Trophoblast cell (in vitro differentiated cells and primary cell): Measurements from ENCODE around the gene ALDH2.
"Not testable (repeated sequence)": the region's sequence is repeated elsewhere in the genome, so short reads cannot be mapped to it uniquely, and the experiment has no call there.

ENCODE experiments used
- DNase-seq, 2 donors: peaks; one replicate each; pipeline ENCODE4 v3.0.0-alpha.2; 2016
- H2AFZ ChIP-seq: 2 replicates; pipeline ENCODE4 v1.6.1; 2013; ENCODE audit warnings: low read length, moderate library complexity, mild to moderate bottlenecking; ENCODE audit not compliant: insufficient read depth, poor library complexity
- H2AK5ac ChIP-seq: 2 replicates; pipeline ENCODE4 v1.6.1; 2013; ENCODE audit warnings: mild to moderate bottlenecking, low read length
- H2BK120ac ChIP-seq: 2 replicates; pipeline ENCODE4 v1.6.1; 2013; ENCODE audit warnings: low read length, mild to moderate bottlenecking, moderate library complexity; ENCODE audit not compliant: insufficient read depth, poor library complexity
- H2BK12ac ChIP-seq: 2 replicates; pipeline ENCODE4 v1.6.1; 2013; ENCODE audit warnings: mild to moderate bottlenecking, low read length, moderate library complexity
- H2BK5ac ChIP-seq: 2 replicates; pipeline ENCODE4 v1.6.1; 2013; ENCODE audit warnings: low read length, low read depth, moderate library complexity, mild to moderate bottlenecking; ENCODE audit not compliant: poor library complexity
- H3K14ac ChIP-seq: 2 replicates; pipeline ENCODE4 v1.6.1; 2013; ENCODE audit warnings: mild to moderate bottlenecking, low read length
- H3K18ac ChIP-seq: 2 replicates; pipeline ENCODE4 v1.6.1; 2013; ENCODE audit warnings: mild to moderate bottlenecking, low read length
- H3K23ac ChIP-seq: 2 replicates; pipeline ENCODE4 v1.6.1; 2013; ENCODE audit warnings: low read length
- H3K27ac ChIP-seq: 2 replicates; pipeline ENCODE4 v1.5.1; 2013; ENCODE audit warnings: low read depth, mild to moderate bottlenecking, inconsistent platforms, low read length, moderate library complexity
- H3K27me3 ChIP-seq: 2 replicates; pipeline ENCODE4 v1.6.1; 2013; ENCODE audit warnings: inconsistent platforms, mild to moderate bottlenecking, low read length, moderate library complexity; ENCODE audit not compliant: insufficient read depth
- H3K36me3 ChIP-seq, 2 experiments: 1 replicate in 1 of 2; 2 replicates in 1 of 2; pipeline ENCODE4 v1.6.1; 2013; ENCODE audit warnings: low read length in 2 of 2, mild to moderate bottlenecking in 2 of 2, moderate library complexity in 1 of 2; ENCODE audit not compliant: insufficient read depth in 2 of 2, control insufficient read depth in 1 of 2
- H3K4ac ChIP-seq: 2 replicates; pipeline ENCODE4 v1.6.1; 2013; ENCODE audit warnings: low read depth, mild to moderate bottlenecking, low read length, moderate library complexity
- H3K4me1 ChIP-seq, 2 experiments: 1 replicate in 1 of 2; 2 replicates in 1 of 2; pipeline ENCODE4 v1.6.1; 2013; ENCODE audit warnings: low read length in 2 of 2, mild to moderate bottlenecking in 2 of 2, moderate library complexity in 1 of 2; ENCODE audit not compliant: insufficient read depth in 2 of 2, control insufficient read depth in 1 of 2
- H3K4me2 ChIP-seq: 2 replicates; pipeline ENCODE4 v1.6.1; 2013; ENCODE audit warnings: inconsistent platforms, mild to moderate bottlenecking, low read length, moderate library complexity
- H3K4me3 ChIP-seq: 2 replicates; pipeline ENCODE4 v1.5.1; 2013; ENCODE audit warnings: mild to moderate bottlenecking, low read depth, low read length, inconsistent platforms
- H3K79me1 ChIP-seq: one replicate; pipeline ENCODE4 v1.6.1; 2013; ENCODE audit warnings: low read length
- H3K79me2 ChIP-seq: 2 replicates; pipeline ENCODE4 v1.6.1; 2013; ENCODE audit warnings: low read length, mild to moderate bottlenecking; ENCODE audit not compliant: control insufficient read depth, insufficient read depth, poor library complexity
- H3K9ac ChIP-seq: 2 replicates; pipeline ENCODE4 v1.6.1; 2013; ENCODE audit warnings: mild to moderate bottlenecking, low read length
- H3K9me3 ChIP-seq: 2 replicates; pipeline ENCODE4 v1.6.1; 2013; ENCODE audit warnings: low read depth, mild to moderate bottlenecking, control low read depth, inconsistent platforms, low read length; ENCODE audit not compliant: insufficient read depth
- H4K12ac ChIP-seq: 2 replicates; pipeline ENCODE4 v1.6.1; 2013; ENCODE audit warnings: low read depth, mild to moderate bottlenecking, low read length, moderate library complexity
- H4K8ac ChIP-seq: 2 replicates; pipeline ENCODE4 v1.6.1; 2013; ENCODE audit warnings: low read depth, mild to moderate bottlenecking, low read length, moderate library complexity
- H4K91ac ChIP-seq: one replicate; pipeline ENCODE4 v1.6.1; 2013; ENCODE audit warnings: low read depth, mild to moderate bottlenecking, low read length, moderate library complexity
- WGBS: extraction: QIAGEN DNeasy Blood & Tissue Kit; methylation state at CpG from one replicate; pipeline ENCODE4 v1.1.7; 2013; ENCODE audit warnings: missing lambda C conversion rate; ENCODE audit not compliant: insufficient read length, insufficient coverage; ENCODE audit errors: extremely low coverage; 5-methylcytosine and 5-hydroxymethylcytosine counted together

The ALDH2 gene

DNA sequence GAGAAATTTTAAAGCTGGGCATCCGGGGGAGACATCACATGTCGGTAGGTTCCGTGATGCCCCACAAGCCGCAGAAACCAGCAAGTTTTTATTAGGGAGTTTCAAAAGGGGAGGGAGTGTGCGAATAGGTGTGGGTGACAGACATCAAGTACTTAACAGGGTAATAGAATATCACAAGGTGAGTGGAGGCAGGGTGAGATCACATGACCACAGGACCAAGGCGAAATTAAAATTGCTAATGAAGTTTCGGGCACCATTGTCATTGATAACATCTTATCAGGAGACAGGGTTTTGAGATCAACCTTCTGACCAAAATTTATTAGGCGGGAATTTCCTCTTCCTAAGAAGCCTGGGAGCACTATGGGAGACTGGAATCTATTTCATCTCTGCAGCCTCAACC is 54.1 kb downstream of the ALDH2 start:
- not testable (repeated sequence) for H4K12ac ChIP-seq, H3K79me2 ChIP-seq, H3K18ac ChIP-seq, H4K91ac ChIP-seq, H4K8ac ChIP-seq, H2BK5ac ChIP-seq, H2BK120ac ChIP-seq, H3K9ac ChIP-seq, H2AFZ ChIP-seq, H2BK12ac ChIP-seq, H3K4me2 ChIP-seq, H3K23ac ChIP-seq, H3K14ac ChIP-seq, DNase-seq, H3K4me3 ChIP-seq, H2AK5ac ChIP-seq, H3K9me3 ChIP-seq, H3K36me3 ChIP-seq, H3K27me3 ChIP-seq, H3K4ac ChIP-seq
- H3K27ac ChIP-seq: peak overlapping the region; percentile 70
- no CpG with 5 or more reads among the region's 8 CpGs for WGBS
- H3K4me1 ChIP-seq: peaks cover 4 to 15% of the 10 kb centered on the region in 2 experiments
- peaks cover 26% of the 10 kb centered on the region for H3K79me1 ChIP-seq

DNA sequence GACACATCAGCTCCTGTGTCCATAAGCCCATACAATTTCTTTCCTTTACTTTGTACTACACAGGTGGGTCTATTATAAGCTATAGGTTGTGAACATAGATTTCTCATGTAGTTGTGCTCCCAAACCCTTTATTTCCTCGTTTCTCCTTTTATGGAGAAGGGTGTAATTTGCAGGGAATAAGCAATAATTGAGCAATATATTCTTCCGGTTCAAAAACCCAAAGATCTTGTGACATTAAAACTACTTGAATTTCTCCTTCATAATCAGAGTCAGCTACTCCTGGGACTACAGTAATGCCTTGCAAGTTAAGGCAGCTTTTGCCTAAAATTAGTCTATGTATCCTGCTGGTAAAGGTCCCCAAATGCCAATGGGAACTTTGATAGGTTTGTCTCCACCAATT is 56.2 kb downstream of the ALDH2 start:
- Histone ChIP-seq H3K4ac (no peak overlapping the region), H3K4me2 (no peak overlapping the region), H4K8ac (no peak overlapping the region), H3K79me1 (peaks cover 25% of the 10 kb centered on the region), H3K27ac (peak overlapping the region; percentile 88), H2BK120ac (peak overlapping the region; percentile 91), H2AK5ac (no peak overlapping the region), H3K9ac (no peak overlapping the region), H3K79me2 (peaks cover 2% of the 10 kb centered on the region), H3K18ac (no peak overlapping the region), H3K27me3 (no peaks in the 10 kb centered on the region), H3K4me3 (no peak overlapping the region), H4K91ac (peak overlapping the region; percentile 92), H3K36me3 (no peaks in the 10 kb centered on the region), H2BK5ac (peak overlapping the region; percentile 81), H2BK12ac (no peak overlapping the region), H3K9me3 (peaks cover 1% of the 10 kb centered on the region), H3K23ac (no peak overlapping the region), H3K4me1 (peaks cover 4 to 15% of the 10 kb centered on the region in 2 experiments), H4K12ac (no peak overlapping the region), H2AFZ (no peak overlapping the region), H3K14ac (peak overlapping the region; percentile 75)
- no peak for DNase-seq
- WGBS: no CpG with 5 or more reads among the region's 2 CpGs

DNA sequence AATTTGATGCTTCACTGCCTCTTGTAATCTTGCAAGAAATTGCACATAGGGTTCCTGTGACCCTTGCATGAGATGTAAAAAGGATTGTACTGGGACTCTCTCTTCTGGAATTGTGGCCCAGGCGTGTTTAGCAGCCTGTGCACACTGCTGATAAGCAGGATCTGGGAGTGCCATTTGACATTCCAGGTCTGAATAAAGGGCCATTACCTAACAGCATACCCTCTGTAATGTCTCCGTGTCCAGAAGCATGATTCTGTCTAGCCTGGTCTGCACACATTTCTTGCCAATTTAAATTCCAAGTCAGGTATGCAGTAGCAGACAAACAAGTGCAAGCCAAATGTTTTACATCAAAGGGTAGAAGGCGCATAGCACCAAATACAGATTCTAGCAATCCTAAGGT is 57.2 kb downstream of the ALDH2 start:
- peaks cover 24% of the 10 kb centered on the region for H3K79me1 ChIP-seq
- H3K4ac ChIP-seq: no peak overlapping the region
- no peaks in the 10 kb centered on the region for H3K36me3 ChIP-seq
- H3K27me3 ChIP-seq: no peaks in the 10 kb centered on the region
- no CpG with 5 or more reads among the region's 3 CpGs for WGBS
- H4K8ac ChIP-seq: no peak overlapping the region
- H3K4me2 ChIP-seq: no peak overlapping the region
- H3K4me1 ChIP-seq: peaks cover 4 to 11% of the 10 kb centered on the region in 2 experiments
- H3K79me2 ChIP-seq: peaks cover 1% of the 10 kb centered on the region
- H2BK120ac ChIP-seq: no peak overlapping the region
- H3K27ac ChIP-seq: peak overlapping the region; percentile 88
- peaks cover 3% of the 10 kb centered on the region for H3K9me3 ChIP-seq
- H4K12ac ChIP-seq: no peak overlapping the region
- H4K91ac ChIP-seq: no peak overlapping the region
- H3K23ac ChIP-seq: no peak overlapping the region
- no peak overlapping the region for H3K9ac ChIP-seq
- no peak overlapping the region for H2AFZ ChIP-seq
- H2AK5ac ChIP-seq: no peak overlapping the region
- H3K14ac ChIP-seq: no peak overlapping the region
- no peak overlapping the region for H2BK12ac ChIP-seq
- DNase-seq: peak; percentile 91 to 96
- no peak overlapping the region for H3K18ac ChIP-seq
- H3K4me3 ChIP-seq: no peak overlapping the region
- H2BK5ac ChIP-seq: peak overlapping the region; percentile 81

DNA sequence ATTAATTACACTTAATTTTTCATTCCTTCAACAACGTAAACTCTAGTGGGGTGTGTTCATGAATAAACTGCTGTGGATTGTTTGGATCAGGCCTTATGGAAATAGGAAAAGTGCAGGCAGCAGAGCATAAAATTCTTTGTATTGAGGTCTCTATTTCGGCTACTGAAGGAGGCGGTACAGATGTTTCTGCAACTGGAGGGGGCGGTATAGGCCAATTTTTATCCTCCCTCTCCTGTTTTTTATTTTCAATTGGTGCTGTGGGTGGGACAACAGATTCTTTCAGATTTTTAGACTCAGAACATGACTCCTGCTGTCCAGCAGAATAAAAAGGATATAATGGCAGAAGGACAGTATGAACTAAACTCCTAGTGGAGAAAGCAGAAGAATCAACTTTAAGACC is 57.6 kb downstream of the ALDH2 start:
- H4K91ac ChIP-seq: not testable (repeated sequence)

More for the DNA sequence above, 57.6 kb downstream of the ALDH2 start:
- H4K12ac ChIP-seq, H2AK5ac ChIP-seq, H3K27me3 ChIP-seq, H3K14ac ChIP-seq, H2AFZ ChIP-seq, H2BK12ac ChIP-seq, H3K4me3 ChIP-seq, H4K8ac ChIP-seq, H3K79me2 ChIP-seq, H3K36me3 ChIP-seq, H3K4me1 ChIP-seq, H3K4ac ChIP-seq, H3K9me3 ChIP-seq, H3K9ac ChIP-seq, H3K23ac ChIP-seq, H3K18ac ChIP-seq: not testable (repeated sequence)
- Histone ChIP-seq H2BK5ac (peak overlapping the region; percentile 77), H2BK120ac (peak overlapping the region; percentile 62), H3K79me1 (peaks cover 21% of the 10 kb centered on the region), H3K4me2 (peak overlapping the region; percentile 34), H3K27ac (peak overlapping the region; percentile 88)
- peak in 1 of 2 donors; percentile 8 for DNase-seq
- no CpG with 5 or more reads among the region's 4 CpGs for WGBS
